Measurements from ENCODE around the gene NFIA. TPM values are rescaled to one million over a fixed set of nuclear protein-coding genes. Genes with fewer than 3 reads are reported as not detected.

The NFIA gene
- total and polyA plus RNA-seq, 10 of the 15 experiments (the other 5 are each of a cell fraction or from before 2014, with no cell fraction given): 0.10 to 0.16 TPM; not detected in 8

GRCh38 chr1:61222240-61222639, 139.9 kb downstream of the NFIA start (continued):
- TF ChIP-seq TBL1XR1 (IDR thresholded peaks at IDR 0.05; ENCODE audit: low read depth, low read length): no peak
- TF ChIP-seq GATAD2B (conservative IDR thresholded peaks at IDR 0.05; ENCODE audit: low read depth): no peak
- TF ChIP-seq DPF2 (IDR thresholded peaks at IDR 0.05): no peak
- no peak for TF ChIP-seq MTA2 (IDR thresholded peaks at IDR 0.05; ENCODE audit: low read depth)
- no peak for TF ChIP-seq NFYA (IDR thresholded peaks at IDR 0.05; ENCODE audit: borderline replicate concordance, low read depth, low read length)

GRCh38 chr1:61223140-61223539, 140.8 kb downstream of the NFIA start:
- Histone ChIP-seq H2AFZ (ENCODE audit: control insufficient read depth, low read depth, low read length) (no peak overlapping the region), H3K9me3 (replicated peaks; ENCODE audit: control insufficient read depth, insufficient read depth, low read length) (no peaks in the 10 kb centered on the region), H3K27ac (ENCODE audit: control insufficient read depth, insufficient read depth) (no peak overlapping the region), H3K79me2 (ENCODE audit: control insufficient read depth, insufficient read depth, low read length) (no peaks in the 10 kb centered on the region), H3K27me3 (replicated peaks in 1 of 2; ENCODE audit: control insufficient read depth in 2 of 2, insufficient read depth in 2 of 2, low read length in 1 of 2) (no peaks in the 10 kb centered on the region), H3K36me3 (ENCODE audit: control insufficient read depth in 2 of 2, insufficient read depth in 2 of 2, low read length in 1 of 2) (no peaks in the 10 kb centered on the region), H3K4me2 (ENCODE audit: control insufficient read depth, insufficient read depth) (no peak overlapping the region), H4K20me1 (ENCODE audit: control insufficient read depth, insufficient read depth) (no peaks in the 10 kb centered on the region; the same call in 1 of the 2 replicates), H3K4me3 (no peak overlapping the region), H3K4me1 (ENCODE audit: control insufficient read depth, insufficient read depth, low read length) (no peaks in the 10 kb centered on the region), H3K9ac (ENCODE audit: control insufficient read depth, insufficient read depth, low read length) (no peak overlapping the region)
- ChIA-PET RAD21 (ENCODE audit: unreplicated experiment) (no interaction called here), SMC1A (ENCODE audit: uncharacterized antibody, unreplicated experiment) (no interaction called here), POLR2A (no interaction called here), CTCF (no interaction called here)
- in situ Hi-C loops (cut with MboI): no loop called here
- TF ChIP-seq ZNF207 (IDR thresholded peaks at IDR 0.05; ENCODE audit: borderline replicate concordance): no peak
- no peak for TF ChIP-seq SUPT20H (IDR thresholded peaks at IDR 0.05; ENCODE audit: borderline replicate concordance, control insufficient read depth, low read depth, low read length)
- TF ChIP-seq MTA3 (IDR thresholded peaks at IDR 0.05; ENCODE audit: borderline replicate concordance, low read length): no peak
- TF ChIP-seq JUNB (IDR thresholded peaks at IDR 0.05): no peak
- no peak for TF ChIP-seq ATF7 (IDR thresholded peaks at IDR 0.05; ENCODE audit: low read depth)
- no peak for TF ChIP-seq IKZF2 (IDR thresholded peaks at IDR 0.05)
- TF ChIP-seq TBL1XR1 (IDR thresholded peaks at IDR 0.05; ENCODE audit: low read depth, low read length): no peak
- TF ChIP-seq NFIC (IDR thresholded peaks at IDR 0.05; ENCODE audit: low read depth, low read length): no peak
- no peak for TF ChIP-seq ZNF687 (IDR thresholded peaks at IDR 0.05)
- DNase-seq (ENCODE audit: low read depth, low spot score) (no peak), FAIRE-seq (no peak), ATAC-seq (no peak)
- intact Hi-C loops (cut with micrococcal nuclease; ENCODE audit: unreplicated experiment): no loop called here
- BruUV-seq (replicated peaks): no TSS peak

Measured in GM12878 (cell line).